Measurements from ENCODE around the gene RSPO1.

The RSPO1 gene

DNA sequence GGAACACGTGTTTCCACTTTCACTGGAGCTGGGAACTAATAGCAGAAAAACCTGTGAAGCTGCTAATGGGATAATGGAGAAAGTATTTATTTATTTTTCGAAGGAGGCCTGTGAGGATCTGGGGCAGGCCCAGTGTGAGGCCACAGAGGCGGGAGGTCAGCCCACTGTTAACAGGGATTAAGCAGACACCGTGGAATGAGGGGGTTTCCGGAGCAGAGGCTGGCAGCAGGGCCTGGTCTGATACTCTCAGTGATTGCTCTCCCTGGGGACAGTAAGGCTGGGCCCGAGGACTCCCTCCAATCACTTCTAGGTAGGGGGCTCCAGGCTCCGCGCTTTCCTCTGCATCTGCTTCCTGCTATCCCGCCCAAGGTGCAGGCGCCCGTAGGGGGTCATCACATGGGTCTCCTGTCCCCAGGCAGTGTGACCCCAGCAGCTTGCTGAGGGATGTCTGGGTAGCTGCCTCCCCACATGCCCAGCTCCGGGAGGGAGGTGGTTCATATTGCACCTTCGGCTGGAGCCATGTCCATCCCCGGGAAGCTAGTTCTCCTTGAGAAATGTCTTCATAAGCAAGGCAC, 28.8 kb upstream of the RSPO1 start:
- no peak for DNase-seq
- TF ChIP-seq GATA1 (IDR thresholded peaks at IDR 0.05; ENCODE audit: low read depth, low read length) (no peak), POLR2A (IDR thresholded peaks at IDR 0.05; ENCODE audit: low read length) (no peak)

DNA sequence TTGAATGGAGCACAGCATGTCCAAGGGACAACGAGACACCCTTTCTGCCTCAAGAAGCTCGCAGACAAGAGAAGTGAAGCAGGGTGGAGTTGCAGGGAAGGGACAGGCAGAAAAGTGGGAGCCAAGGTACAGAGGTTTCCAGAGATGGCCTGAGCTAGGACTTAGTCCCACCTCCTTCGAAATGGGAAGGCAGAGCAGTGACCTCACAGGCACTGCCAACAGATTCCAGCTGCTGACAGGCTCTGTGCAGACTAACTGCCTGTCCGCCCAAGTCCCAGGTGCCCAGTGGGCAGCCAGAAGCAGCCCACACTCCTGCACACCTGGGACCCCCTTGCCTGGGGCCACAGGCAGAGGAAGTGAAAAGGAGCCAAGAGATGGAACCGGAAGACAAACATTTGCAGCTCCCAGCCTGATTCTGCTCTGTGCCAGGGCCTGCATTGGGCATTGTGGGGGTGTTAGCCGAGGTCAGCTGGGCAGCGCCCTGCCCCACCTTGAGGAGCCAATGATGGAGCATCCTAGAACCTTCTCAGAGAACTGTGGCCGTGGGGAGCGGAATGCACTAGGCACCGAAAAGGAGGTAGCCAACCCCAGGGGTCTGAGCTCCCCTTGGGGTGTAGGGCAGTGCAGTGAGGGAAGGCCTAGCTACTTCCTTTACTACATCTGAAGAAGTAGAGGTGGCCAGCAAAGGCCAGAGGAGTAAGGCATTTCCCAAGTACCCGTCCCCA, 27.5 kb upstream of the RSPO1 start:
- no peak for DNase-seq
- TF ChIP-seq GATA1 (IDR thresholded peaks at IDR 0.05; ENCODE audit: low read depth, low read length) (no peak), POLR2A (IDR thresholded peaks at IDR 0.05; ENCODE audit: low read length) (no peak)

DNA sequence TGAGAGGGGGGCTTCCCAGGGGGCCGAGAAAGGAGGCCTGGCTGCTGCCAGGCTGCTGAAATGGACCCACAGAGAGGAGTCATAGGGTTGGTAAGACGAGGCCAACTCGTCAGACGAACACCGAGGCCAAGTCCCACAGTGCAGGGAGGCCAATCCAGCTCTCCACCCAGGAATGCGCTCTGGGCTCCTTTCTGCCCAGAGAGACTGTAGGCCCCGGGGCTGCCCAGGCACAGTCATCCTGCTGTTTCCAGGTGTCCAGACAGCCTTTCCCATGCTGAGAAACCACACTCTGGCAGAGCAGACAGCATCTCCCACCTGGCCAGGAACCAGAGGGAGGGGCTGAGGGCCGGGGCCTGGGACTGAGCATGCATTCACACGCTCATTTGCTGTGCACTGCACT, 26.7 kb upstream of the RSPO1 start:
- no peak for DNase-seq
- TF ChIP-seq GATA1 (IDR thresholded peaks at IDR 0.05; ENCODE audit: low read depth, low read length) = no peak
- TF ChIP-seq POLR2A (IDR thresholded peaks at IDR 0.05; ENCODE audit: low read length) = no peak

DNA sequence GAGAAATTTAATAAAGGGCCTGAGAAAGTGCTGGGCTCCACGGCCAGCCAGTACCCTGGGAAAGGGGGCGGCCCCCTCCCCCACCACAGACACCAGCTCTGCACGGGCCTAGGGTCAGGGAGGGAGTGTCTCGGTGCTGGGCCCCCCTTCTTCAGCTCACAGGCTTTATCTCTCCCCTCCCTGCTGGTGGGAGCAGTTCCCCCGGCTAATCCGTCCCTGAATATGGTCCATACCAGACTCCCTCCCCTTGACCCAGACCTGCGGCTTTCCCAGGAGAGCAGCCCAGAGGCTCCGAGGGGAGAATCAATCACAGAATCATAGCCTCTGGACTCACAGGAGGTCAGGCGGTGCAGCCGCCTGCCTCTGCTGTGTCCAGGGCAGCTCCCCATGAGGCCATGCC, 26.0 kb upstream of the RSPO1 start:
- DNase-seq = no peak
- TF ChIP-seq POLR2A (IDR thresholded peaks at IDR 0.05; ENCODE audit: low read length) (no peak), GATA1 (IDR thresholded peaks at IDR 0.05; ENCODE audit: low read depth, low read length) (no peak)

DNA sequence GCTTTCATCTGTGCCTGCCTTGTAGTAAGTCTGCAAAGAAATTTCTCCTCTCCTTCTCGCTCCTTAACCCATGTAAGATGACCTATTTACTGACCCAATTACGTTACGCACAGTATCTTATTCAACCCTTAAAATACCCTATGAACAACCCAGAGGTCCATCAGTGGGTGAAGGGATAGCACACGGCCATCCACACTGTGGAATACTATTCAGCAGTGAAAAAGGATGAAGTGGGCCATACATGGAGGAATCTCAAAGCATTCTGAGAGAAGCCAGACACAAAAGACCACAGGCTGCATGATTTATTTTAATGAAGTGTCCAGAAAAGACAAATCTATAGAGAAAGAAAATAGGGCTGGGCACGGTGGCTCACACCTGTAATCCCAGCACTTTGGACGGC, 23.8 kb upstream of the RSPO1 start:
- DNase-seq = no peak
- TF ChIP-seq POLR2A (IDR thresholded peaks at IDR 0.05; ENCODE audit: low read length) = no peak
- TF ChIP-seq GATA1 (IDR thresholded peaks at IDR 0.05; ENCODE audit: low read depth, low read length) = no peak

DNA sequence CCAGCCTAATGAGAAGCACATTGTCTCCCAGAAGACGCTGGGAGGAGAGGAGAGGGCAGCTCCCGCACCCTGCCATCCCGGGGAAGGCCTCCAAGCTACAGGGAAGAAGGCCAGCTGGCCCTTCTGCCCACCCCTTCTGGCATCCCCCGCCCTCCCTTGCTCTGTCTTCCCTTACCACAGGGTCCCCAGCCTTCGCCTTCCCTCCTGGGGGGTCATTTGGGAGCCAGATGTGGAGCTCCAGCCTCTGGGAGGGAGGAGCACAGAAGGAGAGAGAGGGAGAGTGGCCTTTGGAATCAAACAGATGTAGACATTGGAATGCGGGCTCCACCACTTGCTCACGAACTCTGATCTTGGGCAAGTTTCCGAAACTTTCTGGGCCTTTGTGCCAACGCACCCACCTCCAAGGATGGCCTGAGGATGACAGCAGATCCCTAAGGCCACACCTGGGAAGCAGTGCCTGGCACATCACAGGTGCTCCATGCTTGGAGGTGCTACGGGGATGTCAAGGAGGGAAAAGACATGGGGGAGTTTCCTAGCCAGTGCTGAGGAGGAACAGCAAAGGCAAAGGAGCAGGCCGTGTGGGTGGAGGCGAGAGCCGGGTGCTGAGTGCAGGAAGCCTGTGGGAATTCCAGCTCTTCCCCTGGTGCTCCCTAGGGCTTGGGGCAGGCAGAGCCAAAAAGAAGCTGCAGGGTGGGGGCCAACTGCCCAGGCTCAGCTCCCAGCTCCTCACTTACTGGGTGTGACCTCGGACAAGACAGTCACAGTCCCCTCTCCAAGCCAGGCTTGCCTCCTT, 23.1 kb upstream of the RSPO1 start:
- DNase-seq = no peak
- TF ChIP-seq POLR2A (IDR thresholded peaks at IDR 0.05; ENCODE audit: low read length) (no peak), GATA1 (IDR thresholded peaks at IDR 0.05; ENCODE audit: low read depth, low read length) (no peak)

DNA sequence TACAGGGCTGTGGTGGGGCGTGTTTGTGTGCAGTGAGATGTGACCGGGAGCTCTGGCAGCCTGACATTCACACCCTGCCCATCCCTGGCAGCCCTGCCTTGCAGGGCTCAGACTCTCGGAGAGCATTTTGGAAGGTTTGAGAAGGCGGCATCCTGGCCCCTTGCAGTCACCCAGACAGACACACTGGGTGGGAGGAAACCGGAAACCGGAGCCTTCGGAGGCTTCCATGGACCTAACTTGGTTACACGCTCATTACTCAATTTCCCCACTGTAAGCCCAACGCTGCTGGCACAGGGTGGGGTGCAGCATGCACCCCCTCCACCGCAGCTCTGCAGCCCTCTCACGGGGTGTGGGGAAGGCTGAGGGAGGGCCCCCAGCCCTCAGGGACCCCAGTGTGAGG, 22.2 kb upstream of the RSPO1 start:
- DNase-seq = no peak
- TF ChIP-seq POLR2A (IDR thresholded peaks at IDR 0.05; ENCODE audit: low read length) (no peak), GATA1 (IDR thresholded peaks at IDR 0.05; ENCODE audit: low read depth, low read length) (no peak)

DNA sequence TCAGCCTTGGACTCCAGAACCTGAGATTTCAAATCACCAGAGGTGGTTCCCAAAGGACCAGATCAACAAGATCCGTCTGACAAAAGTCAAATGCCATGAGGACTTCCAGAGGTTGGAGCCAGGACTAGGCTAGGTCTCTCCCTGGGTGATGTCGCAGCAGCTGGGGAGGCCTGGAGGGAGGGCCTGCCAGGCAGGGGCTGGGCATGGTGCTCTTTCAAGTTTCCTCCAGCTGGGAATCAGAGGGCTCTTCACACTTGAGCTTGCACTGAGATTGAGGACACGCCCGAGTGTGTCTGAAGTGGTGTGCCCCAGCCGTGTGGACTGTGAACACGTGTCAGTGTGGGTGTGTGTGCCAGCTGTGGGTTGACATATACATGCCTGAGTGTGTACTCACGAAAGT, 21.3 kb upstream of the RSPO1 start:
- TF ChIP-seq POLR2A (IDR thresholded peaks at IDR 0.05; ENCODE audit: low read length) (no peak), GATA1 (IDR thresholded peaks at IDR 0.05; ENCODE audit: low read depth, low read length) (no peak)
- no peak for DNase-seq

DNA sequence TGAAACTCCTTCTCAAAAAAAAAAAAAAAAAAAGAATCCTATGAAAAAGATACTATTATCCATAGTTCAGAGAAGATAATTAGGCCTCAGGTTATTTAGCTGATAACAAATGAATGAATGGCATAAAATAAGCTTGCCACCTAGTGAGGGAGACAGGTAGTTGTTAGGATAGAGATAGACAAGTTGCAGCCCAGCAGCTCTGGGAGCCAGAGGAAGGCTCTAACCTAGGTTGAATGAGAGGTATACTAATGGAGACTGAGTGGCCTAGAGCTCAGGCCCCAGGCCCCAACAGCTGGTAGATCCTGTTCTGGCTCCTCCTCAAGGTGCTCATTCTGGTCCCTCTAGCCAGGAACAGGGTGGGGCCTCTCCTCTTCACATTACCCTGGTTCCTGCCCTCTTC, 20.6 kb upstream of the RSPO1 start:
- no peak for DNase-seq
- no peak for TF ChIP-seq POLR2A (IDR thresholded peaks at IDR 0.05; ENCODE audit: low read length)
- TF ChIP-seq GATA1 (IDR thresholded peaks at IDR 0.05; ENCODE audit: low read depth, low read length) = no peak

DNA sequence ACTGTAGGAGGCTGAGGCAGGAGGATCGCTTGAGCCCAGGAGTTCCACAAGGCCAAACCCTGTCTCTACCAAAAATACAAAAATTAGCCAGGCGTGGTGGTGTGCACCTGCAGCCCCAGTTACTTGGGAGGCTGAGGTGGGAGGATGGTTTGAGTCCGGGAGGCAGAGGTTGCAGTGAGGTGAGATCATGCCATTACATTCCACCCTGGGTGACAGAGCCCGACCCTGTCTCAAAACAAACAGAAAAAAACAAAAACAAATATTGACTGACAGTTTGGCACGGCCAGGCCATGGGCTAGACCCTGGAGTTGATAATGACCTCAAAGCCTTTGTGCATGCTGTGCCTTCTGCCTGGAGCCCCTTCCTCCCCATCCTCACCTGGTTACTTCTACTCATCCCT, 19.2 kb upstream of the RSPO1 start:
- TF ChIP-seq GATA1 (IDR thresholded peaks at IDR 0.05; ENCODE audit: low read depth, low read length) (no peak), POLR2A (IDR thresholded peaks at IDR 0.05; ENCODE audit: low read length) (no peak)
- DNase-seq = no peak

DNA sequence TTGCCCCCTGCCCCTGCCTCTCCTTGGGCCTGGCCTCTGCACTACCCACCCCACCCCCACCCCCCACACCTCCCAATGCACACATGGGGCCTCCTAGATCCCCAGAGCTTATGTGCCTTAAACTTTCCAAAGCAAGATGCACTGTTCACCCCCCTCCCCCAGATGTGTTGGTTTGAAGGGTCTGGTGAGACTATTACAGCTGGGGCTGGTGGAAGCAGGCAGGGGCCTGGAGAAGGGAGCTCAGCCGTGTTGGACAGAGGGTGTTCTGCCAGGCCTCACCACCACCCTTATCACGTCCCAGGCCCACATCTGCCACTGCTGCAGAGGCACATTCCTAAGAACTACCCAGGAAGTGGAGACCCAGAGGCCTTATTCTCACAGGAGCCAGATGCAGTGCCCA, 18.3 kb upstream of the RSPO1 start:
- TF ChIP-seq GATA1 (IDR thresholded peaks at IDR 0.05; ENCODE audit: low read depth, low read length) = no peak
- TF ChIP-seq POLR2A (IDR thresholded peaks at IDR 0.05; ENCODE audit: low read length) = no peak
- no peak for DNase-seq

DNA sequence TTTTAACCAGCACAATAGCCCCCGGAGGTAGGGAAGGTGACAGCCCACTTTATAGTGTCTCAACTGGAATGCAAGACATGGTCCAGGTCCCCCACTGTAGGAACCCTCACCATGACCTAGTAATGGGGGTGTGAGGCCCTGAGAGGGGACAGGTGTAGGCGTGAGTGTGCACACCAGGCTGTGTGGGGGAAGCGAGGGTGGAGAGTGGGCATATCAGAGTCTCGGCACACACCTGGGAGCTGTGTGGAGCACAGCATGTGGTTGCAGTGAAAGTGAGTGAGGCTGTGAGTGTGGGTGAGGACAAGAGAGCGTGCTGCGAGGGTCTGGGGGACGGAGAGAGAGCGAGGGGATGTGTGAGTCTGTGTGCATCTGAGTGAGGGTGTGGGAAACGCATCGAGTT, 17.1 kb upstream of the RSPO1 start:
- TF ChIP-seq POLR2A (IDR thresholded peaks at IDR 0.05; ENCODE audit: low read length) (no peak), GATA1 (IDR thresholded peaks at IDR 0.05; ENCODE audit: low read depth, low read length) (no peak)

DNA sequence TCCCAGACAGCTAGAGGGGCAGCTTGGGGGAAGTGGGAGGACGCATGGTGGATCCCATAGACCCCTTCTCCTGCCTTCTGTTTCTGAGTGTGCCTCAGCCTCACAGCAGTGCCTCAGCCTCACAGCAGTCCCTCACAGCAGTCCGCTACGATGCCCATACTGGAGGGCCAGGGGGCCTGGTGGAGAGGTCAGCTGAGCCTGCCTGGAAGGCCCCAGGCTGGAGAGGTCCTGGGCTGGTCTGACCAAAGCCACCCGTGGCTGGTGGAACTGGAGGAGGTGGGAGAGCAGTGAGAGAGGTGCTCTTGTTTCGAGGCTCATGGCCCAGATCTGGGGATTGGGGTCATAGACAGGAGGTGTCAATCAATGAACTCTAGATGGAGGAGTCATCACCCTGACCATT, 16.0 kb upstream of the RSPO1 start:
- TF ChIP-seq POLR2A (IDR thresholded peaks at IDR 0.05; ENCODE audit: low read length) = no peak
- TF ChIP-seq GATA1 (IDR thresholded peaks at IDR 0.05; ENCODE audit: low read depth, low read length) = no peak

More for the DNA sequence above, 17.1 kb upstream of the RSPO1 start:
- no peak for DNase-seq

DNA sequence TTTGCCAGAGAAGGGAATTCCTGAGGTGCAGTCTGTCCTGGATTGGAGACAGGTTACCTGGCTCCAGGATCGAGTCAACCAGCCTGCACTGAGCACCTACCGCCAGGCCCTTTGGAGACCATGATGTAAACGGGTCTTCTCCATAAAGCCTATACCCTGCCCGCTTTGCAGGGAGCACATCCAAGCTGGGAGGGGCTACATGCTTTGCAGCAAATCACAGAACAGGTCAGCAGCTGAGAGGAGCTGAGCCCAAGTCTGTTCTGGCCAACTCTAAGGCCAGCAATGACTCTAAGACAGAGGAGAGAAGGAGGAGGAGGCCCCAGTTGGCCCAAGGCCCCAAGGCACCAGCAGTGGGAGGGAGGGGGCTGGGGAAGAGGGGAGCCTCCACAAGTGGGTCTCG, 15.5 kb upstream of the RSPO1 start:
- DNase-seq = no peak
- TF ChIP-seq POLR2A (IDR thresholded peaks at IDR 0.05; ENCODE audit: low read length) (no peak), GATA1 (IDR thresholded peaks at IDR 0.05; ENCODE audit: low read depth, low read length) (no peak)

More for the DNA sequence above, 16.0 kb upstream of the RSPO1 start:
- DNase-seq = no peak

Measured in erythroblast (primary cell).